Endothelial cell of umbilical vein (primary cell): Measurements from ENCODE around the gene TMEM208. TPM values are rescaled to one million over a fixed set of nuclear protein-coding genes. Genes with fewer than 3 reads are reported as not detected.

Experiments used
- BruUV-seq: library from RNA; stranded (reverse); fragments of 400-500 nt; replicated peaks from 2 replicates; lab custom pipeline; 2021; lab: Mats Ljungman, UMichigan
- CTCF ChIA-PET: fragments of 300-600, 350-600 bp; sonication (Branson Sonifier 250); formaldehyde crosslinking; loops from one replicate; lab custom pipeline; 2021; ENCODE audit warnings: antibody characterized with exemption, inconsistent platforms; lab: Charles Lee
- POLR2A ChIA-PET: fragments of 300-600, 350-600 bp; sonication (Branson Sonifier 250); formaldehyde crosslinking; loops from one replicate; lab custom pipeline; 2021; ENCODE audit warnings: antibody characterized with exemption, inconsistent platforms; lab: Charles Lee
- DNase-seq: peaks from one replicate; pipeline ENCODE4 v3.0.0-alpha.2; 2011; ENCODE audit warnings: low read depth, low spot score
- FAIRE-seq: peaks from 2 replicates; lab custom pipeline; 2011; peaks lifted over from hg19 to GRCh38; lab: Jason Lieb, UNC
- H2AFZ ChIP-seq: 2 replicates; pipeline ENCODE4 v1.6.0; 2012; ENCODE audit warnings: low read depth, low read length, control low read depth, inconsistent platforms
- H3K27ac ChIP-seq: 2 replicates; pipeline ENCODE4 v1.5.1; 2011; ENCODE audit warnings: low read depth, mild to moderate bottlenecking, control low read depth, low read length, moderate library complexity; ENCODE audit not compliant: insufficient read depth
- H3K27me3 ChIP-seq, 2 experiments: 2 replicates each; pipeline versions ENCODE4 v1.6.0 to v1.6.1; 2011; ENCODE audit warnings: low read length in 2 of 2, mixed read lengths in 1 of 2; ENCODE audit not compliant: control insufficient read depth in 2 of 2, insufficient read depth in 2 of 2
- H3K36me3 ChIP-seq, 2 experiments: 2 replicates in 1 of 2; 3 replicates in 1 of 2; pipeline ENCODE4 v1.5.1; 2011; ENCODE audit warnings: low read length in 2 of 2, mild to moderate bottlenecking in 1 of 2, moderate library complexity in 1 of 2; ENCODE audit not compliant: control insufficient read depth in 2 of 2, insufficient read depth in 2 of 2; ENCODE audit errors: extremely low read depth in 1 of 2
- H3K4me1 ChIP-seq: 3 replicates; pipeline ENCODE4 v1.5.1; 2011; ENCODE audit warnings: mild to moderate bottlenecking, low read length; ENCODE audit not compliant: control insufficient read depth, insufficient read depth; ENCODE audit errors: extremely low read depth
- H3K4me2 ChIP-seq: 2 replicates; pipeline ENCODE4 v1.6.1; 2011; ENCODE audit warnings: low read length, control low read depth, mixed read lengths; ENCODE audit not compliant: insufficient read depth
- H3K4me3 ChIP-seq, 3 experiments: fragments of 200-600 bp in 1 of 3; sonication (generic), shearing (Covaris generic) in 1 of 3; replicated peaks in 1 of 3; 2 replicates each; pipeline ENCODE4 v1.5.1; 2011 to 2016; ENCODE audit warnings: control low read depth in 3 of 3, low read length in 3 of 3, mild to moderate bottlenecking in 2 of 3, inconsistent platforms in 1 of 3, low read depth in 1 of 3, moderate library complexity in 1 of 3; ENCODE audit not compliant: insufficient read depth in 1 of 3
- H3K79me2 ChIP-seq: 2 replicates; pipeline ENCODE4 v1.6.0; 2012; ENCODE audit warnings: low read length, inconsistent platforms; ENCODE audit not compliant: control insufficient read depth, insufficient read depth
- H3K9ac ChIP-seq: replicated peaks from 2 replicates; pipeline ENCODE3; 2011; ENCODE audit warnings: low read length, control low read depth; ENCODE audit not compliant: insufficient read depth; ENCODE audit errors: extremely low read depth
- H3K9me1 ChIP-seq: replicated peaks from 3 replicates; pipeline ENCODE4 v1.6.0; 2011; ENCODE audit warnings: mild to moderate bottlenecking, low read length; ENCODE audit not compliant: control insufficient read depth, insufficient read depth; ENCODE audit errors: extremely low read depth
- H3K9me3 ChIP-seq: replicated peaks from 2 replicates; pipeline ENCODE4 v1.5.1; 2012; ENCODE audit warnings: low read length, inconsistent platforms; ENCODE audit not compliant: control insufficient read depth, insufficient read depth
- H4K20me1 ChIP-seq: replicated peaks from 2 replicates; pipeline ENCODE3; 2011; ENCODE audit warnings: mild to moderate bottlenecking, low read length; ENCODE audit not compliant: control insufficient read depth, insufficient read depth; ENCODE audit errors: extremely low read depth
- CTCF ChIP-seq, 2 donors: IDR thresholded peaks; 1 replicate in 1 of 2; 2 replicates in 1 of 2; pipeline ENCODE4 v1.5.1; 2011; ENCODE audit warnings: low read length in 2 of 2, mild to moderate bottlenecking in 2 of 2, moderate library complexity in 2 of 2, control low read depth in 1 of 2, inconsistent platforms in 1 of 2, low read depth in 1 of 2; ENCODE audit not compliant: insufficient read depth in 1 of 2; ENCODE audit errors: extremely low read depth in 1 of 2
- FOS ChIP-seq: IDR thresholded peaks from 2 replicates; pipeline ENCODE4 v1.6.1; 2011; ENCODE audit warnings: mild to moderate bottlenecking, low read length, moderate library complexity, borderline replicate concordance; ENCODE audit not compliant: insufficient read depth
- GATA2 ChIP-seq: IDR thresholded peaks from 2 replicates; pipeline ENCODE4 v1.7.0; 2011; ENCODE audit warnings: low read depth, mild to moderate bottlenecking, moderate library complexity, mixed read lengths, low read length; ENCODE audit not compliant: insufficient read length, insufficient read depth
- MAX ChIP-seq: IDR thresholded peaks from 2 replicates; pipeline ENCODE4 v1.6.1; 2011; ENCODE audit not compliant: insufficient read depth, insufficient read length
- MYC ChIP-seq: IDR thresholded peaks from one replicate; pipeline ENCODE4 v1.6.1; 2011; ENCODE audit warnings: mild to moderate bottlenecking, low read depth, low read length
- POLR2A ChIP-seq: IDR thresholded peaks from 2 replicates; pipeline ENCODE4 v1.6.1; 2012; ENCODE audit warnings: low read depth, mild to moderate bottlenecking, control low read depth, low read length
- POLR2AphosphoS5 ChIP-seq: IDR thresholded peaks from 2 replicates; pipeline ENCODE4 v1.6.1; 2012; ENCODE audit warnings: low read depth, mild to moderate bottlenecking, control low read depth, low read length, moderate library complexity; ENCODE audit not compliant: insufficient read depth
- dilution Hi-C: fragments of 300-500 bp; cut with MboI; formaldehyde crosslinking; loops from one replicate; pipeline ENCODE4 v1.15.0; 2019; ENCODE audit warnings: low sequenced_read_pairs; ENCODE audit not compliant: extremely low pct_ligation_motif_present
- intact Hi-C: fragments of 100-400 bp; cut with micrococcal nuclease; formaldehyde crosslinking; loops from one replicate; pipeline ENCODE4 v1.10.0; 2022
- polyA plus RNA-seq, 4 experiments: library from polyadenylated mRNA; depleted of rRNA in 3 of 4; stranded (reverse) in 3 of 4; unstranded in 1 of 4; fragments of >200 nt; gene quantifications; 2 replicates each; pipeline versions ENCODE4 v1.2.1 to v1.2.3, GENCODE V29; 2011 to 2012; ENCODE audit warnings: missing spikeins in 1 of 4
- total RNA-seq: library from RNA; stranded (reverse); gene quantifications from 2 replicates; pipeline ENCODE4 v1.2.3, GENCODE V29; 2021

Gene TMEM208
- total and polyA plus RNA-seq, 2 donors (not counting 3 experiments of a cell fraction or from before 2014, with no cell fraction given): 35.3 to 94.0 TPM

- no TSS peak for BruUV-seq
- Histone ChIP-seq H3K27me3 (peaks cover 0 to 3% of the 10 kb centered on the region in 2 experiments), H2AFZ (no peak overlapping the region), H4K20me1 (no peaks in the 10 kb centered on the region), H3K4me3 (no peak overlapping the region), H3K36me3 (no peaks in the 10 kb centered on the region), H3K27ac (no peak overlapping the region), H3K4me1 (peaks cover 23% of the 10 kb centered on the region), H3K79me2 (peaks cover 12% of the 10 kb centered on the region), H3K9me3 (no peaks in the 10 kb centered on the region), H3K4me2 (no peak overlapping the region), H3K9me1 (no peaks in the 10 kb centered on the region), H3K9ac (no peak overlapping the region)
- intact Hi-C loops (no loop called here), dilution Hi-C loops (no loop called here)
- CTCF ChIA-PET: interaction anchor here (1.4 to 3.2 kb wide), 3 partner anchors 8 to 34 kb away, joined by 6 to 18 read pairs (median 11); no protein-coding TSS in a partner anchor
- TF ChIP-seq MYC: no peak
- TF ChIP-seq FOS: no peak
- no peak for TF ChIP-seq POLR2A
- no peak for TF ChIP-seq GATA2
- FAIRE-seq: no peak
- no peak for DNase-seq
- POLR2A ChIA-PET: no interaction called here
Measured at GRCh38 chr16:67250045-67250327, 23.1 kb downstream of the TMEM208 start.

GRCh38 chr16:67252609-67253497 lies 25.9 kb downstream of the TMEM208 start:
- Histone ChIP-seq H3K9ac (no peak overlapping the region), H3K79me2 (no peaks in the 10 kb centered on the region), H3K4me1 (peaks cover 10% of the 10 kb centered on the region), H3K4me2 (no peak overlapping the region), H3K9me1 (no peaks in the 10 kb centered on the region), H3K36me3 (no peaks in the 10 kb centered on the region), H3K27me3 (peaks cover 0 to 3% of the 10 kb centered on the region in 2 experiments), H3K9me3 (no peaks in the 10 kb centered on the region), H4K20me1 (no peaks in the 10 kb centered on the region), H2AFZ (no peak overlapping the region), H3K4me3 (no peak overlapping the region), H3K27ac (no peak overlapping the region)
- FAIRE-seq (no peak), DNase-seq (no peak)
- dilution Hi-C loops: no loop called here
- BruUV-seq: no TSS peak
- ChIA-PET POLR2A (no interaction called here), CTCF (interaction anchor here (0.9 to 1.1 kb wide), 3 partner anchors 55 to 175 kb away, joined by 3 to 4 read pairs (median 3); no protein-coding TSS in a partner anchor)
- intact Hi-C loops: no loop called here
- TF ChIP-seq CTCF (IDR thresholded peaks at IDR 0.05; ENCODE audit: extremely low read depth in 1 of 2, insufficient read depth in 1 of 2, low read depth in 1 of 2, low read length in 2 of 2) (no peak), POLR2AphosphoS5 (no peak), GATA2 (no peak), MAX (no peak)
